Lower leg skin (tissue), 4 donors: ENCODE data around the gene C20orf204. TPM values are rescaled to one million over a fixed set of nuclear protein-coding genes. Genes with fewer than 3 reads are reported as not detected.

ENCODE experiments used
- DNase-seq, 2 donors: peaks; one replicate each; pipeline ENCODE4 v3.0.0-alpha.2; 2019; ENCODE audit warnings: low spot score in 2 of 2
- H3K4me3 ChIP-seq: fragments of 200-600 bp; sonication (generic); 2 replicates; pipeline ENCODE4 v1.5.1; 2017; ENCODE audit warnings: mild to moderate bottlenecking, low read depth; ENCODE audit not compliant: poor library complexity, severe bottlenecking
- POLR2A ChIP-seq, 2 donors: fragments of 450-650 bp; IDR thresholded peaks; one replicate each; pipeline ENCODE4 v1.6.1; 2016 to 2017; ENCODE audit warnings: antibody characterized with exemption in 2 of 2, mild to moderate bottlenecking in 1 of 2, moderate library complexity in 1 of 2
- WGBS, 2 donors: methylation state at CpG; one replicate each; pipeline ENCODE4 v1.1.5; 2018; 5-methylcytosine and 5-hydroxymethylcytosine counted together
- intact Hi-C: fragments of 100-400 bp; cut with DNase I; formaldehyde crosslinking; loops from one replicate; pipeline ENCODE4 v1.15.0; 2023; ENCODE audit warnings: low total_unique reads
- total RNA-seq, 4 donors: library from RNA; depleted of rRNA; stranded (reverse); fragments of >200 nt; gene quantifications; one replicate each; pipeline ENCODE4 v1.1.0, GENCODE V29; 2016
- TF ChIP-seq, protein P1 (sequence below), 3 donors: fragments of 450-650 bp; IDR thresholded peaks; one replicate each; pipeline ENCODE4 v1.5.1; 2016; ENCODE audit warnings: antibody characterized with exemption in 3 of 3, mild to moderate bottlenecking in 3 of 3, moderate library complexity in 2 of 3

Gene C20orf204
- total RNA-seq, 4 donors from 2014 or later: 0.39 to 1.8 (median 0.66) TPM

DNA sequence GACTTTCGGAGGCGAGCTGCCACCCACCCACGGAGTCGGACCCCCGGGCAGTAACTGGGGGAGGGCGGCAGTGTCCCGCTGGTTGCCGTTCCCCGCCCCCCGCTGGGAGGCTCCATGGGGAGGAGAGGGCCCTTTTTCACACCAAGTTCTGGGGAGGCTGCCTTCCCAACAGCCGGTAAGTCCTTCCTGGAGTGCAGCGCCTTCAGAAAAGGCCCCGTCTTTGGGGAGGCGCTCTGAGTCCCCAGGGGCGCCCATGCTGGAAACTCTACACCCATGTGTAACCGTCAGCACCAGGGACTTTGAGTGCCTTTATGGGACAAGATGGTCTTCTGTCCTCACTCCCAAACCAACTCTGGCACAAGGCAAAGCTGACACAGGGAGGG, 13.9 kb downstream of the C20orf204 start:
- no peak for DNase-seq
- intact Hi-C loops: no loop called here
- TF ChIP-seq, protein P1, sequence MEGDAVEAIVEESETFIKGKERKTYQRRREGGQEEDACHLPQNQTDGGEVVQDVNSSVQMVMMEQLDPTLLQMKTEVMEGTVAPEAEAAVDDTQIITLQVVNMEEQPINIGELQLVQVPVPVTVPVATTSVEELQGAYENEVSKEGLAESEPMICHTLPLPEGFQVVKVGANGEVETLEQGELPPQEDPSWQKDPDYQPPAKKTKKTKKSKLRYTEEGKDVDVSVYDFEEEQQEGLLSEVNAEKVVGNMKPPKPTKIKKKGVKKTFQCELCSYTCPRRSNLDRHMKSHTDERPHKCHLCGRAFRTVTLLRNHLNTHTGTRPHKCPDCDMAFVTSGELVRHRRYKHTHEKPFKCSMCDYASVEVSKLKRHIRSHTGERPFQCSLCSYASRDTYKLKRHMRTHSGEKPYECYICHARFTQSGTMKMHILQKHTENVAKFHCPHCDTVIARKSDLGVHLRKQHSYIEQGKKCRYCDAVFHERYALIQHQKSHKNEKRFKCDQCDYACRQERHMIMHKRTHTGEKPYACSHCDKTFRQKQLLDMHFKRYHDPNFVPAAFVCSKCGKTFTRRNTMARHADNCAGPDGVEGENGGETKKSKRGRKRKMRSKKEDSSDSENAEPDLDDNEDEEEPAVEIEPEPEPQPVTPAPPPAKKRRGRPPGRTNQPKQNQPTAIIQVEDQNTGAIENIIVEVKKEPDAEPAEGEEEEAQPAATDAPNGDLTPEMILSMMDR (IDR thresholded peaks at IDR 0.05): no peak
- TF ChIP-seq POLR2A (IDR thresholded peaks at IDR 0.05): no peak

DNA sequence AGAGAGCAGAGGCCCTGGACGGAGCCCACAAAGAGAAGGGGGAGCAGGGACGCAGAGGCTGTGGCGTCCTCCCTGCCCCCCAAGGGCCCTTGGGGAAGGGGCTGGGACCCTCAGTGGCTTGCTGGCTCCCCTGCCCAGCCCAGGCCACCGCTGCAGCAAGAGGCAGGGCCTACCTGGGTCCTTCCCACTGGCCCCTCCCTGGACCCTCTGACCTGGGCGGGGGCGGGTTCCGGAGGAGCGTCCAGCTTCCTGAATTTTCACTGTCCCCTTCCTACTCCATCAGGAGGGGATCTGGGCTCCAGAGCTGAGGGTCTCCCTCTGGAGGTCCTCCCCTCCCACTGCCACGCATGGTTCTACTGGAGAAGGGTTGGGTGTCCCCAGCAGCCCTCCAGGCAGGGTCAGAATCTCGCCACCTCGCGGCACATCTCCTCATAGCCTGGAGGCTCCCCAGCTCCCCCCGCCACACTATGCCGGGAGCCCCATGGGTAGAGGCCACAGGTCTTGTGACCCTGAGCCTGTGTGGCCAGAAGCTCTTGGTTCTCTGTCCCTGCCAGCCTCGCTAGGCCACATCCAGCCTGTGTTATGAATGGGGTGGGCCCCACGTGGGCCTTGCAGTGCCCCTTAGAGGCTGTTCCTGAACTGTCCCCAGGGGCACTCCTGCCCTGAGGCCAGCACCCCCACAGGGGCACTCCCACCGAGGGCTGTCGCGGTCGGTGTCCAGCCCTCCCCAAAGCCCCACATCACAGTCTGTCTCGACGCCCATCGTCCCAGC, 14.5 kb downstream of the C20orf204 start:
- intact Hi-C loops: no loop called here
- 67 to 68% methylated on average over 18 to 19 of the region's 23 CpGs for WGBS, 2 donors
- no peak overlapping the region for H3K4me3 ChIP-seq
- DNase-seq: no peak
- TF ChIP-seq, protein P1 (IDR thresholded peaks at IDR 0.05): no peak
- TF ChIP-seq POLR2A (IDR thresholded peaks at IDR 0.05): no peak

More for the DNA sequence above, 13.9 kb downstream of the C20orf204 start:
- H3K4me3 ChIP-seq: no peak overlapping the region
- WGBS, 2 donors: 40 to 62% methylated on average over 3 to 6 of the region's 16 CpGs

DNA sequence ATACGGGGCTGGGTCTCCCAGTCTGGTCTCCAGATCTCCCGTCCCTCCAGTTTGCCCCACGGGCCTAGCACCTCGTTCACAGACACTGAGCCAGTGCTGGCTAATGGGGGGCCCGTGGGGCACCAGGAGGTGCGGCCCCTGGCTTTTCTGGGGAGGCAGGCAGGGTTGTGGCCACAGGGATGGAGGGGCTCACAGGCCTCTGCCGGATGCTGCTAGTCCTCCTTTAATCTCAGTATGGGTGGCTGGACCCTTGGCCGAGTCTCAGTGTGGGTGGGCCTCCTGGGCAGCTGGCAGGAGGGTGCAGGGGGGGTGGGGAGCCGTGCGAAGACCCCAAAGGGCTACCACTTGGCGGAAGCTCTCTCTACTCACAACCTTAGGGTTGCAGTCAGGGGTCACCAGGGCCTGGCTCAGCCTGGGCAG, 15.1 kb downstream of the C20orf204 start:
- intact Hi-C loops: no loop called here
- WGBS, 2 donors: 68 to 83% methylated on average over 10 to 11 of the region's 11 CpGs
- TF ChIP-seq, protein P1 (IDR thresholded peaks at IDR 0.05): no peak
- no peak for TF ChIP-seq POLR2A (IDR thresholded peaks at IDR 0.05)
- no peak for DNase-seq
- H3K4me3 ChIP-seq: no peak overlapping the region

- WGBS, 2 donors: 82 to 83% methylated on average over 12 to 13 of the region's 15 CpGs
- TF ChIP-seq, protein P1 (IDR thresholded peaks at IDR 0.05): no peak
- TF ChIP-seq POLR2A (IDR thresholded peaks at IDR 0.05): no peak
- no peak overlapping the region for H3K4me3 ChIP-seq
- intact Hi-C loops: no loop called here
- DNase-seq: no peak
These were observed 15.8 kb downstream of the C20orf204 start for GRCh38 chr20:64051561-64052325.

GRCh38 chr20:64052326-64052722, 16.3 kb downstream of the C20orf204 start:
- no peak for TF ChIP-seq POLR2A (IDR thresholded peaks at IDR 0.05)
- TF ChIP-seq, protein P1 (IDR thresholded peaks at IDR 0.05): no peak
- H3K4me3 ChIP-seq: no peak overlapping the region
- no peak for DNase-seq
- intact Hi-C loops: no loop called here
- WGBS, 2 donors: 81 to 93% methylated on average over 10 of the region's 10 CpGs
